ENCODE results near the gene DLX4.

DLX4 gene

DNA sequence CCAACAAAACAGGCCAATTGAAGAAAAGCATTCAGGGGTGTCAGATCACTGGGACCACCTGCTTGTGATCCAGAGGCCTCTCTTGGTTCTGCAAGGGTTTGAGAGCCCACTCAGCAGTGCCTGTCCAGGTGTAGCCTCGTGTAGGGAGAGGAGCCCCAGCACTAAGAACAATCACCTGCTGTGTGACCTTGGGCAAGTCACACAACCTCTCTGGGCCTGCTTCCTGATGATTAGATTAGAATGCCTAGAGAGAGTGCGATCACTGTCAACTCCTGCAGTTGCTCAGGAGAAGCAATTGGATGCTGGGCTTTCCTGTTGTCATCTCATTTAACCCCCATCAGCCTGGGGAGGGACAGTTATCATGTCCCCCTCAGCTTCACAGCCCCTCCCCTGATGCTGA, 15.8 kb downstream of the DLX4 start:
- no peaks in the 10 kb centered on the region for H3K9me3 ChIP-seq (ENCODE audit: insufficient read depth, low read depth, low read length)
- peaks cover 15% of the 10 kb centered on the region for H3K4me1 ChIP-seq (ENCODE audit: insufficient read depth, low read length, poor library complexity, severe bottlenecking)
- H3K27me3 ChIP-seq (ENCODE audit: insufficient read depth, low read length, poor library complexity, severe bottlenecking) = no peaks in the 10 kb centered on the region
- H3K9ac ChIP-seq (ENCODE audit: low read depth, low read length, poor library complexity, severe bottlenecking) = no peak overlapping the region
- no peak overlapping the region for H3K4me2 ChIP-seq (ENCODE audit: low read depth, low read length, poor library complexity, severe bottlenecking)
- no peaks in the 10 kb centered on the region for H3K36me3 ChIP-seq (ENCODE audit: insufficient read depth, low read length)
- H4K20me1 ChIP-seq (ENCODE audit: insufficient read depth, low read length, poor library complexity, severe bottlenecking) = no peaks in the 10 kb centered on the region
- no peaks in the 10 kb centered on the region for H3F3A ChIP-seq (ENCODE audit: low read depth)
- no peaks in the 10 kb centered on the region for H3K79me2 ChIP-seq (ENCODE audit: insufficient read depth, low read length)
- no peak overlapping the region for H2AFZ ChIP-seq (ENCODE audit: low read length)
- no peak overlapping the region for H3K4me3 ChIP-seq (ENCODE audit: low read length, poor library complexity, severe bottlenecking)
- no peaks in the 10 kb centered on the region for H3K9me2 ChIP-seq (replicated peaks; ENCODE audit: low read depth, low read length)
- TF ChIP-seq, protein P1, sequence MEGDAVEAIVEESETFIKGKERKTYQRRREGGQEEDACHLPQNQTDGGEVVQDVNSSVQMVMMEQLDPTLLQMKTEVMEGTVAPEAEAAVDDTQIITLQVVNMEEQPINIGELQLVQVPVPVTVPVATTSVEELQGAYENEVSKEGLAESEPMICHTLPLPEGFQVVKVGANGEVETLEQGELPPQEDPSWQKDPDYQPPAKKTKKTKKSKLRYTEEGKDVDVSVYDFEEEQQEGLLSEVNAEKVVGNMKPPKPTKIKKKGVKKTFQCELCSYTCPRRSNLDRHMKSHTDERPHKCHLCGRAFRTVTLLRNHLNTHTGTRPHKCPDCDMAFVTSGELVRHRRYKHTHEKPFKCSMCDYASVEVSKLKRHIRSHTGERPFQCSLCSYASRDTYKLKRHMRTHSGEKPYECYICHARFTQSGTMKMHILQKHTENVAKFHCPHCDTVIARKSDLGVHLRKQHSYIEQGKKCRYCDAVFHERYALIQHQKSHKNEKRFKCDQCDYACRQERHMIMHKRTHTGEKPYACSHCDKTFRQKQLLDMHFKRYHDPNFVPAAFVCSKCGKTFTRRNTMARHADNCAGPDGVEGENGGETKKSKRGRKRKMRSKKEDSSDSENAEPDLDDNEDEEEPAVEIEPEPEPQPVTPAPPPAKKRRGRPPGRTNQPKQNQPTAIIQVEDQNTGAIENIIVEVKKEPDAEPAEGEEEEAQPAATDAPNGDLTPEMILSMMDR (conservative IDR thresholded peaks at IDR 0.05; ENCODE audit: low read length) = no peak
- no peak for TF ChIP-seq EZH2phosphoT487 (IDR thresholded peaks at IDR 0.05; ENCODE audit: borderline replicate concordance)

DNA sequence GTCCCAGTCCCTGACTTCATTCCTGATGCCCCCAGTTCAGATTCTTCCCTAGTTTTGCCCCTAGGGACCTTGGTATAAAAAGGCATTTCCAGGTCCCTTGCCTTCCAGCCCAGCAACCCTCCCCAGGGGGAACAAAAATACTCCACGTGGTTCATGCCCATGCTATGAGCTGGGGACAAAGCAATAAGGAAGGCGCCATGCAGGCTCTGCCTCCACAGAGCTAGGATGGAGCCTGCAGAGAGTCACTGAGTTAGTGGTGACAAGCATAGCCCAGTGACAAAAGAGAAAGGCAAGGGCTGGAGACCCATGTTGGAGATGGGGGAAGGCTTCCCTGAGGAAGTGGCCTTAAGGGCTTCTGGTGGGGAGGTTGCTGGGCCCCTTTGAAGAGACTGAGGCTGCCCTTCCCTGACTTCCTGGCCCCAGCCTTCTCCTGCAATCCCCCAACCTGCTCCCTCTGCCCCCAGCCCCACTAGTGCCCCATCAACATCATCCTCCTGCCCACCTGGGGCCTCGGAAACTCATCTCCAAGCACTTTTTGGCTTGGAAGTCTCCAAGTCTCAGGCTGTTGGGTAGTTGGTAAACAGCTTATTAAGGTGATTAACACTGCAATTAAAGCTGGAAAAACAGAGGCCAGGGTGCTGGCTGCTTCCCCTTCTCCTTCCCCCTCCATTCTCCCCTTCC, 16.5 kb downstream of the DLX4 start:
- Histone ChIP-seq H3K9me2 (replicated peaks; ENCODE audit: low read depth, low read length) (no peaks in the 10 kb centered on the region), H3F3A (ENCODE audit: low read depth) (no peaks in the 10 kb centered on the region), H4K20me1 (ENCODE audit: insufficient read depth, low read length, poor library complexity, severe bottlenecking) (no peaks in the 10 kb centered on the region), H3K79me2 (ENCODE audit: insufficient read depth, low read length) (no peaks in the 10 kb centered on the region), H3K36me3 (ENCODE audit: insufficient read depth, low read length) (no peaks in the 10 kb centered on the region), H3K9me3 (ENCODE audit: insufficient read depth, low read depth, low read length) (no peaks in the 10 kb centered on the region), H3K27me3 (ENCODE audit: insufficient read depth, low read length, poor library complexity, severe bottlenecking) (no peaks in the 10 kb centered on the region), H3K9ac (ENCODE audit: low read depth, low read length, poor library complexity, severe bottlenecking) (no peak overlapping the region), H3K4me2 (ENCODE audit: low read depth, low read length, poor library complexity, severe bottlenecking) (no peak overlapping the region), H2AFZ (ENCODE audit: low read length) (peak overlapping the region; percentile 77), H3K4me3 (ENCODE audit: low read length, poor library complexity, severe bottlenecking) (no peak overlapping the region), H3K4me1 (ENCODE audit: insufficient read depth, low read length, poor library complexity, severe bottlenecking) (peaks cover 15% of the 10 kb centered on the region)
- TF ChIP-seq EZH2phosphoT487 (IDR thresholded peaks at IDR 0.05; ENCODE audit: borderline replicate concordance) = no peak
- TF ChIP-seq, protein P1 (conservative IDR thresholded peaks at IDR 0.05; ENCODE audit: low read length) = no peak

DNA sequence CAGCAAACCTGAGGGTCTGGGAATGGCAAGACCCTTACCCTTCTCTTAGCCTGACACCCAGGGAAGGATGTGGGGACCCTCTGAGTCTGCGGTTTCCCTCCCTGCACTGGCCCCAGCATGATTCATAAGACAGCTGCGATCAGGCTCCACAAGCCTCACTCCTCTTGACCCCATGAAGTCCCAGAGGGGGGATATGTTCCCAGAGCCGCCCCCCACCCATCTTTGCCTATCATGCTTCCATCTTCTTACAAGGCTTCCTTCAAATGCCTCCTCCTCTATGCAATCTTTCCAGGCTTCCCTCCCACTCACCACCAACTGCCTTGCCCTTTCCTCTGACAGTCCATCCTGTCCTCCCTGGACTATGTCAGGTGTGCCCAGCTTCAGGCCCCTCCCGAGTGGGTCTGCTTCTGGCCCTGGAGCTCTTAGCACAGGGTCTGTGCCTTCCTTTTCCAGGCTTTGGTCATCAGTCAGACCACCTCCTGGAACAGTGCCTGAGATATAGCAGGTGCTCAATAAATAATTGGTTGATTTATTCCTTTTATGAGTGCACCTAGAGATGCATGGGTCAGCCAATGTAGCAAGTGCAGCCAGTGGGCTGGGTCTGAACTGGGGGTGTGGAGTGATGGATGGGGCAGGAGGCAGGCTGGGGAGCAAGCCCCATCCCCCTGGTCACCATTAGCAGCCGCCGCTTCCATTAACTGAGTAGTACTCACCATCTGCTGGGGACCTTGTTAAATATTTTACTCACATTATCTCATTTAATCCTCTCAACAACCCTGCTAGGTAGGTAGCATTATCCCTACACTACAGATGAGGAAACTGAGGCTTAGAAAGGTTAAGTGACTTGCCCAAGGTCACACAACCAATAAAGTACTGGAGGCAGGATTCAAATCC, 17.7 kb downstream of the DLX4 start:
- H4K20me1 ChIP-seq (ENCODE audit: insufficient read depth, low read length, poor library complexity, severe bottlenecking) = no peaks in the 10 kb centered on the region
- peaks cover 15% of the 10 kb centered on the region for H3K4me1 ChIP-seq (ENCODE audit: insufficient read depth, low read length, poor library complexity, severe bottlenecking)

More for the DNA sequence above, 17.7 kb downstream of the DLX4 start:
- no peaks in the 10 kb centered on the region for H3K9me2 ChIP-seq (replicated peaks; ENCODE audit: low read depth, low read length)
- no peak overlapping the region for H3K9ac ChIP-seq (ENCODE audit: low read depth, low read length, poor library complexity, severe bottlenecking)
- no peaks in the 10 kb centered on the region for H3F3A ChIP-seq (ENCODE audit: low read depth)
- no peaks in the 10 kb centered on the region for H3K79me2 ChIP-seq (ENCODE audit: insufficient read depth, low read length)
- no peak for TF ChIP-seq EZH2phosphoT487 (IDR thresholded peaks at IDR 0.05; ENCODE audit: borderline replicate concordance)
- TF ChIP-seq, protein P1 (conservative IDR thresholded peaks at IDR 0.05; ENCODE audit: low read length) = no peak
- H3K36me3 ChIP-seq (ENCODE audit: insufficient read depth, low read length) = no peaks in the 10 kb centered on the region
- H3K4me2 ChIP-seq (ENCODE audit: low read depth, low read length, poor library complexity, severe bottlenecking) = no peak overlapping the region
- no peak overlapping the region for H2AFZ ChIP-seq (ENCODE audit: low read length)
- no peaks in the 10 kb centered on the region for H3K27me3 ChIP-seq (ENCODE audit: insufficient read depth, low read length, poor library complexity, severe bottlenecking)
- H3K4me3 ChIP-seq (ENCODE audit: low read length, poor library complexity, severe bottlenecking) = no peak overlapping the region
- no peaks in the 10 kb centered on the region for H3K9me3 ChIP-seq (ENCODE audit: insufficient read depth, low read depth, low read length)
